ENCODE measurements around the gene LASP1. TPM values are rescaled to one million over a fixed set of nuclear protein-coding genes. Genes with fewer than 3 reads are reported as not detected.

The LASP1 gene
- total RNA-seq, 2 donors from 2014 or later: 297 to 330 TPM

DNA sequence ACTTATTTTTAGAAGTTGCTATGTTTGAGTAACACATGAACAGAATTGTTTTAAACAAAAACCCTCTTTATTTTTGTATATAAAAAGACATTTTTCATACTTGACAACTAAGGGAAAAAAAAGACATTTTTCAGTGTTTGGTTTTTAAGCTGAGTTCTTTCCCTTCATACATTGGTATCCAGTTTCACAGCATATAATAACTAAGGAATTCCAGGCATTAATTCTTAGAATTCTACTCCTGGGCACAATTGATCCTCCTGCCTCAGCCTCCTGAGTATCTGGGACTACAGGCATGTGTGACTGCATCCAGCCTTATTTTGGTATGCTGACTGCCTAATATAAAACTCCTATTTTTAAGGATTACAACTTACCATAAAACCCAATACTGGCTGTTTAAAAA lies 88.9 kb downstream of the LASP1 start:
- Histone ChIP-seq H3K4me1 (no peaks in the 10 kb centered on the region), H3K4me3 (no peak overlapping the region), H3K36me3 (no peaks in the 10 kb centered on the region), H3K27me3 (no peaks in the 10 kb centered on the region), H3K9ac (ENCODE audit: low read depth in 2 of 2, low read length in 2 of 2) (no peak overlapping the region), H3K9me3 (no peaks in the 10 kb centered on the region), H3K27ac (no peak overlapping the region)
- no peak for DNase-seq
- TF ChIP-seq, protein P1, sequence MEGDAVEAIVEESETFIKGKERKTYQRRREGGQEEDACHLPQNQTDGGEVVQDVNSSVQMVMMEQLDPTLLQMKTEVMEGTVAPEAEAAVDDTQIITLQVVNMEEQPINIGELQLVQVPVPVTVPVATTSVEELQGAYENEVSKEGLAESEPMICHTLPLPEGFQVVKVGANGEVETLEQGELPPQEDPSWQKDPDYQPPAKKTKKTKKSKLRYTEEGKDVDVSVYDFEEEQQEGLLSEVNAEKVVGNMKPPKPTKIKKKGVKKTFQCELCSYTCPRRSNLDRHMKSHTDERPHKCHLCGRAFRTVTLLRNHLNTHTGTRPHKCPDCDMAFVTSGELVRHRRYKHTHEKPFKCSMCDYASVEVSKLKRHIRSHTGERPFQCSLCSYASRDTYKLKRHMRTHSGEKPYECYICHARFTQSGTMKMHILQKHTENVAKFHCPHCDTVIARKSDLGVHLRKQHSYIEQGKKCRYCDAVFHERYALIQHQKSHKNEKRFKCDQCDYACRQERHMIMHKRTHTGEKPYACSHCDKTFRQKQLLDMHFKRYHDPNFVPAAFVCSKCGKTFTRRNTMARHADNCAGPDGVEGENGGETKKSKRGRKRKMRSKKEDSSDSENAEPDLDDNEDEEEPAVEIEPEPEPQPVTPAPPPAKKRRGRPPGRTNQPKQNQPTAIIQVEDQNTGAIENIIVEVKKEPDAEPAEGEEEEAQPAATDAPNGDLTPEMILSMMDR (IDR thresholded peaks at IDR 0.05): no peak
- intact Hi-C loops (cut with DNase I): no loop called here

DNA sequence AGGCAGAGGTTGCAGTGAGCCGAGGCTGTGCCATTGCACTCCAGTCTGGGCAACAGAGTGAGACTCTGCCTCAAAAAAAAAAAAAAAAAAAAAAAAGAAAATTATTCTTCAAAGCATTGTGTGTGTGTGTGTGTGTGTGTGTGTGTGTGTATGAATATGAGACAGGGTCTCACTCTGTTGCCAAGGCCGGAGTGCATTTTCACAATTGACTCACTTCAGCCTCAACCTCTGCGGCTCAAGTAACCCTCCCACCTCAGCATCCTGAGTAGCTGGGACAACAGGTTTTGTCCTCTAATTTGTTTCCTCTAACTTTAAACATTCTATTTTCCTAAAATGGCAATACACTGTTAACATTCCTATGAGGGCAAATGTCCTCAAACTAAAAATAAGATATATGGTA lies 89.7 kb downstream of the LASP1 start:
- no peak overlapping the region for H3K4me3 ChIP-seq
- no peaks in the 10 kb centered on the region for H3K27me3 ChIP-seq
- H3K9ac ChIP-seq (ENCODE audit: low read depth in 2 of 2, low read length in 2 of 2): no peak overlapping the region
- intact Hi-C loops (cut with DNase I): no loop called here
- no peaks in the 10 kb centered on the region for H3K9me3 ChIP-seq
- TF ChIP-seq, protein P1 (IDR thresholded peaks at IDR 0.05): no peak
- H3K27ac ChIP-seq: no peak overlapping the region
- DNase-seq: no peak
- no peaks in the 10 kb centered on the region for H3K4me1 ChIP-seq
- no peaks in the 10 kb centered on the region for H3K36me3 ChIP-seq

DNA sequence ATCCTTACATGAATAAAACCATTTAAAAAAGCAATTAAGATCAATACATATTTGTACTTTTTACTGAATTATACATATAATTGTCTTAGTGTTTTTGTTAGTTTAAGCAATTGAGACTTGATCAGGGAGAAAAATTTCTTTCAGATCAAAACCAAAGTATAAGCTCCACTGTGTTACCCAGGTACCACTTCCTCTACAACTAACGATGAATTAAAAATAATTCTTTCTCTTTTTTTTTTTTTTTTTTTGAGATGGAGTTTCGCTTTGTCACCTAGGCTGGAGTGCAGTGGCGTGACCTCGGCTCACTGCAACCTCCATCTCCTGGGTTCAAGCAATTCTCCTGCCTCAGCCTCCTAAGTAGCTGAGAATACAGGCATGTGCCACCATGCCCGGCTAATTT lies 90.5 kb downstream of the LASP1 start:
- intact Hi-C loops (cut with DNase I): no loop called here
- H3K27ac ChIP-seq: no peak overlapping the region
- no peak for DNase-seq
- no peaks in the 10 kb centered on the region for H3K4me1 ChIP-seq
- H3K36me3 ChIP-seq: no peaks in the 10 kb centered on the region
- H3K27me3 ChIP-seq: no peaks in the 10 kb centered on the region
- TF ChIP-seq, protein P1 (IDR thresholded peaks at IDR 0.05): no peak
- no peak overlapping the region for H3K4me3 ChIP-seq
- no peak overlapping the region for H3K9ac ChIP-seq (ENCODE audit: low read depth in 2 of 2, low read length in 2 of 2)
- no peaks in the 10 kb centered on the region for H3K9me3 ChIP-seq

DNA sequence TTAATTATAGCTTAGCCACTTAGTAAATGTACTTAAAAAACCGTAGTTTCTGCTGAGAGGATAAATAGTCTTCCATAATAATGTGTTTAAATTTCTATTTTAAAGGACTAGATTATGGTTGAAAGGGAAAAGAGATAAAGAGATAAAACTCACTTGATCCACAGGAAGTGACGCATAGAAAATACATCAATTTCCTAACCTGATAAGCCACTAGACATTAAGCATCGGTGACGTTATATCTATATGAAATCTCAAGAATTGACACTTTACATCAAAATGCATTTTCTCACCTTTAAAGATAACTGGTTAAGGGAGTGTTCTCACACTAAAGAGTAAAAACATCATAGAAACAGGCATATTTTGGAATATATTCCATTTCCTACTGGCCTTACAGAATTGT lies 91.6 kb downstream of the LASP1 start:
- TF ChIP-seq, protein P1 (IDR thresholded peaks at IDR 0.05): no peak
- no peak overlapping the region for H3K4me3 ChIP-seq
- H3K36me3 ChIP-seq: no peaks in the 10 kb centered on the region
- H3K9ac ChIP-seq (ENCODE audit: low read depth in 2 of 2, low read length in 2 of 2): no peak overlapping the region
- H3K27ac ChIP-seq: no peak overlapping the region
- H3K27me3 ChIP-seq: no peaks in the 10 kb centered on the region
- H3K9me3 ChIP-seq: no peaks in the 10 kb centered on the region
- intact Hi-C loops (cut with DNase I): no loop called here
- no peak for DNase-seq
- H3K4me1 ChIP-seq: no peaks in the 10 kb centered on the region

DNA sequence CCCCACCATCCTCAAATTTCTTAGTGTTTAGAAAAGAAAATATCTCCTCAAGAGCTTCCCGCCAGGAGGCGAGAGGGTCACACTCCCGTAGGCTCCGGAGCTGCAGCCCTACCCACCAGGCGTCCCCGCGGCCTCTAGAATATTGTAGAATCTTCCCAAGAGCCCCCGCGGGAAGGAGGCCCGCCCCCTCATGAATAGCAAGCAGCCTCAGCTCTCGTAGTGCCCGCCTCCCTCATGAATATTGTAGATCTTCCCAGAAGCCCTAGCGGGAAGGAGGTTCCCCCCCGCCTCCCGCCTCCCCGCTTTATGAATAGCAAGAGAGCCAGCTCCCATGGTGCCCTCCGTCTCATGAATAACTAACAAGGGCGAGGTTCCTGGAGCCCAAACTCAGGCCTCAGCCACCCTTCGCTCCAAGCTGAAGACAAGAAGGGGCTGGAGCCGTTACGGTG lies 97.5 kb downstream of the LASP1 start, which contains the start of gene FBXO47:
Gene FBXO47 (minus strand): TSS at position 114 of the 449 bp plus-strand sequence. CDS start 4,378 bp downstream, outside the sequence.
- H3K27ac ChIP-seq: no peak within 1 kb of the TSS
- peak; percentile 89 for DNase-seq

More for the DNA sequence above, 97.5 kb downstream of the LASP1 start, which contains the start of gene FBXO47:
- H3K27me3 ChIP-seq: no peaks in the 10 kb centered on the region
- peak within 1 kb of the TSS in 1 of 2 donors; percentile 10 for H3K9ac ChIP-seq (ENCODE audit: low read depth in 2 of 2, low read length in 2 of 2)
- H3K9me3 ChIP-seq: no peaks in the 10 kb centered on the region
- peak within 1 kb of the TSS; percentile 6 for H3K4me3 ChIP-seq
- no peaks in the 10 kb centered on the region for H3K36me3 ChIP-seq
- intact Hi-C loops (cut with DNase I): no loop called here
- no peaks in the 10 kb centered on the region for H3K4me1 ChIP-seq
- TF ChIP-seq, protein P1 (IDR thresholded peaks at IDR 0.05): no peak

Data from colonic mucosa (tissue), 4 donors.